ENCODE measurements around the gene SMYD3. TPM values are rescaled to one million over a fixed set of nuclear protein-coding genes. Genes with fewer than 3 reads are reported as not detected.

SMYD3 gene
- total RNA-seq, 2 experiments from 2014 or later, result 22.6 to 24.6 TPM

DNA sequence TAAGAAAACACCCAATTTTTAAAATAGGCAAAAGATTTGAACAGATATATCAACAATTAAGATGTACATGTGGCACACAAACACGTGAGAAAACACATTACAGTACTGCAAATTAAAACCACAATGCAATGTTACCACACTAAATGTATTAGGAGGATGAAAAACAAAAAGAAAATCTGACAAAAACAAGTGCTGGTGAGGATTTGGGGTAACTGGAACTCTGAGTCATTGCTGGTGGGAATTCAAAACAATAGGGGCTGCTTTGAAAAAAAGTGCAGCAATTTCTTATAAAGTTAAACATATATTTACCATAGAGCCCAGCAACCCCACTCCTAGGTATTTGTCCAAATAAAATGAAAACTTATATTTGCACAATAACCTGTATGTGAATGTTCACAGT is 614.1 kb downstream of the SMYD3 start:
- CTCF ChIA-PET, result no interaction called here
- H3K4me1 Mint-ChIP-seq (ENCODE audit: low read depth), result no peaks in the 10 kb centered on the region
- DNase-seq (no peak), ATAC-seq (no peak)
- no peak for TF ChIP-seq CTCF (IDR thresholded peaks at IDR 0.05)
- no peak overlapping the region for H3K27ac Mint-ChIP-seq
- POLR2A ChIA-PET, result interaction anchor here (0.6 kb wide), 1 partner anchor 615 kb away, joined by 3 read pairs; no protein-coding TSS in a partner anchor
- no peak overlapping the region for H3K4me3 Mint-ChIP-seq
- H3K36me3 Mint-ChIP-seq (ENCODE audit: low read depth), result peaks cover 27% of the 10 kb centered on the region
- no peaks in the 10 kb centered on the region for H3K27me3 Mint-ChIP-seq
- intact Hi-C loops (cut with micrococcal nuclease), result no loop called here
- peaks cover 11% of the 10 kb centered on the region for H3K9me3 Mint-ChIP-seq

DNA sequence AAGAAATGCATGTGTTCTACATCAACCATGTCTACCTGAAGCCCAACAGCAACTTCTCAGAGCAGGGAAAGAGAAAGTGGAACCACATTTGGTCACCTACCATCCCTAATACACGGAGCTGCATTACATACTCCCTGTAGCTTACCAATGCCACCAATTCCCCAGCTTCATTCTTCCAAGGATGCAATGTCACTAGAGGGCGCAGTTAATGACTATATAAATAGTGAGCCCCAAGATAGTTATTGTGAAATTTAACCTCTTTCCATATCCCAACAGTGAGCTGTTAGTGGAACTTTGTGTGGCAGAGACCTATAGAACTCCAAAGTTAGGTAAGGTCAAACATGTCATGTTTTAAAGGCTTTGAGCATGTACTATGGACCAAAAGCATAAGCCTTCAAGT is 618.3 kb downstream of the SMYD3 start:
- DNase-seq, result peak; percentile 11
- TF ChIP-seq CTCF (IDR thresholded peaks at IDR 0.05), result peak; percentile 39
- Mint-ChIP-seq H3K27ac (no peak overlapping the region), H3K9me3 (peaks cover 13% of the 10 kb centered on the region), H3K4me3 (no peak overlapping the region), H3K27me3 (no peaks in the 10 kb centered on the region), H3K36me3 (ENCODE audit: low read depth) (peaks cover 29% of the 10 kb centered on the region), H3K4me1 (ENCODE audit: low read depth) (no peaks in the 10 kb centered on the region)
- intact Hi-C loops (cut with micrococcal nuclease), result loop anchor here (10.0 kb wide), 1 partner anchor 116 kb away; no protein-coding TSS in a partner anchor
- CTCF ChIA-PET, result interaction anchor here (0.8 to 1.4 kb wide), 11 partner anchors 8 to 736 kb away, joined by 3 to 7 read pairs (median 3); partner anchors contain the start of gene KIF26B
- POLR2A ChIA-PET, result no interaction called here
- no peak for ATAC-seq

GRCh38 chr1:245887829-245888228 is 619.2 kb downstream of the SMYD3 start:
- no peaks in the 10 kb centered on the region for H3K4me1 Mint-ChIP-seq (ENCODE audit: low read depth)
- no peak for DNase-seq
- POLR2A ChIA-PET, result no interaction called here
- H3K27ac Mint-ChIP-seq, result no peak overlapping the region
- CTCF ChIA-PET, result interaction anchor here (1.2 to 1.4 kb wide), 4 partner anchors 12 to 735 kb away, joined by 3 to 7 read pairs (median 4); no protein-coding TSS in a partner anchor
- H3K36me3 Mint-ChIP-seq (ENCODE audit: low read depth), result peaks cover 25% of the 10 kb centered on the region
- H3K9me3 Mint-ChIP-seq, result peaks cover 9% of the 10 kb centered on the region
- intact Hi-C loops (cut with micrococcal nuclease), result loop anchor here (10.0 kb wide), 1 partner anchor 117 kb away; no protein-coding TSS in a partner anchor
- no peak for TF ChIP-seq CTCF (IDR thresholded peaks at IDR 0.05)
- no peak overlapping the region for H3K4me3 Mint-ChIP-seq
- H3K27me3 Mint-ChIP-seq, result no peaks in the 10 kb centered on the region
- ATAC-seq, result no peak

- Mint-ChIP-seq H3K4me3 (no peak overlapping the region), H3K4me1 (ENCODE audit: low read depth) (no peaks in the 10 kb centered on the region), H3K36me3 (ENCODE audit: low read depth) (peaks cover 14% of the 10 kb centered on the region), H3K27me3 (no peaks in the 10 kb centered on the region), H3K9me3 (peaks cover 5% of the 10 kb centered on the region), H3K27ac (no peak overlapping the region)
- DNase-seq, result no peak
- CTCF ChIA-PET, result no interaction called here
- no peak for ATAC-seq
- TF ChIP-seq CTCF (IDR thresholded peaks at IDR 0.05), result no peak
- POLR2A ChIA-PET, result no interaction called here
- intact Hi-C loops (cut with micrococcal nuclease), result loop anchor here (10.0 kb wide), 1 partner anchor 123 kb away; no protein-coding TSS in a partner anchor
Observed at GRCh38 chr1:245881767-245882391, 625.2 kb downstream of the SMYD3 start.

GRCh38 chr1:245880754-245881403 is 626.2 kb downstream of the SMYD3 start:
- DNase-seq (no peak), ATAC-seq (no peak)
- peaks cover 12% of the 10 kb centered on the region for H3K36me3 Mint-ChIP-seq (ENCODE audit: low read depth)
- TF ChIP-seq CTCF (IDR thresholded peaks at IDR 0.05), result no peak
- POLR2A ChIA-PET, result no interaction called here
- no peak overlapping the region for H3K4me3 Mint-ChIP-seq
- H3K27ac Mint-ChIP-seq, result no peak overlapping the region
- H3K9me3 Mint-ChIP-seq, result peaks cover 5% of the 10 kb centered on the region
- intact Hi-C loops (cut with micrococcal nuclease), result loop anchor here (10.0 kb wide), 1 partner anchor 124 kb away; no protein-coding TSS in a partner anchor
- H3K27me3 Mint-ChIP-seq, result no peaks in the 10 kb centered on the region
- CTCF ChIA-PET, result interaction anchor here (1.0 kb wide), 1 partner anchor 8 kb away, joined by 3 read pairs; no protein-coding TSS in a partner anchor
- no peaks in the 10 kb centered on the region for H3K4me1 Mint-ChIP-seq (ENCODE audit: low read depth)
